DOHH2 (cell line): ENCODE data around the gene S100A11.

Source experiments
- H3F3A ChIP-seq: fragments of 200-600 bp; sonication (generic), shearing (Covaris generic); 2 replicates; pipeline ENCODE4 v1.6.0; 2016; ENCODE audit warnings: antibody characterized with exemption, mild to moderate bottlenecking; ENCODE audit not compliant: control insufficient read depth, insufficient read depth
- H3K27ac ChIP-seq: fragments of 200-600 bp; sonication (generic); 2 replicates; pipeline ENCODE4 v1.5.1; 2014; ENCODE audit warnings: low read depth, mild to moderate bottlenecking, low read length, moderate library complexity
- H3K27me3 ChIP-seq: fragments of 200-600 bp; sonication (generic); 2 replicates; pipeline ENCODE4 v1.6.1; 2014; ENCODE audit warnings: mild to moderate bottlenecking, low read length, mixed read lengths; ENCODE audit not compliant: control insufficient read depth
- H3K36me3 ChIP-seq: fragments of 200-600 bp; sonication (generic); 2 replicates; pipeline ENCODE4 v1.6.1; 2014; ENCODE audit warnings: mild to moderate bottlenecking, low read length, moderate library complexity, mixed read lengths; ENCODE audit not compliant: control insufficient read depth
- H3K4me1 ChIP-seq: fragments of 200-600 bp; sonication (generic); 2 replicates; pipeline ENCODE4 v1.6.1; 2014; ENCODE audit warnings: mild to moderate bottlenecking, low read length, mixed read lengths; ENCODE audit not compliant: control insufficient read depth
- H3K4me2 ChIP-seq: fragments of 200-600 bp; sonication (generic); 2 replicates; pipeline ENCODE4 v1.6.0; 2014; ENCODE audit warnings: mild to moderate bottlenecking, low read length, moderate library complexity
- H3K4me3 ChIP-seq: fragments of 200-600 bp; sonication (generic); 2 replicates; pipeline ENCODE4 v1.5.1; 2014; ENCODE audit warnings: mild to moderate bottlenecking, low read length, mixed read lengths
- H3K79me2 ChIP-seq: fragments of 200-600 bp; sonication (generic); 2 replicates; pipeline ENCODE4 v1.6.1; 2014; ENCODE audit warnings: mild to moderate bottlenecking, low read length, mixed read lengths; ENCODE audit not compliant: control insufficient read depth
- H3K9me2 ChIP-seq: fragments of 200-600 bp; sonication (generic); replicated peaks from 2 replicates; pipeline ENCODE4 v1.6.1; 2014; ENCODE audit warnings: mild to moderate bottlenecking, low read length, mixed read lengths; ENCODE audit not compliant: control insufficient read depth
- H3K9me3 ChIP-seq: fragments of 200-600 bp; sonication (generic); 2 replicates; pipeline ENCODE4 v1.6.1; 2014; ENCODE audit warnings: antibody characterized with exemption, low read length, mixed read lengths; ENCODE audit not compliant: control insufficient read depth, insufficient read depth
- H4K20me1 ChIP-seq: fragments of 200-600 bp; sonication (generic); 2 replicates; pipeline ENCODE4 v1.6.0; 2014; ENCODE audit warnings: low read depth, mild to moderate bottlenecking, antibody characterized with exemption, low read length, moderate library complexity; ENCODE audit not compliant: control insufficient read depth, insufficient read depth
- EZH2phosphoT487 ChIP-seq: fragments of 200-600 bp; sonication (generic); IDR thresholded peaks from 2 replicates; pipeline ENCODE4 v1.6.1; 2017; ENCODE audit warnings: borderline replicate concordance, mild to moderate bottlenecking, antibody characterized with exemption, low read length, moderate library complexity, mixed read lengths
- TF ChIP-seq, protein P1 (sequence below): fragments of 200-600 bp; sonication (generic); IDR thresholded peaks from one replicate; pipeline ENCODE4 v1.5.1; 2014; ENCODE audit warnings: antibody characterized with exemption, mild to moderate bottlenecking, low read depth, low read length; ENCODE audit not compliant: poor library complexity, severe bottlenecking

The S100A11 gene

GRCh38 chr1:152067150-152067549 is 30.3 kb upstream of the S100A11 start:
- peaks cover 31% of the 10 kb centered on the region for H3K27me3 ChIP-seq
- TF ChIP-seq EZH2phosphoT487 = no peak
- TF ChIP-seq, protein P1, sequence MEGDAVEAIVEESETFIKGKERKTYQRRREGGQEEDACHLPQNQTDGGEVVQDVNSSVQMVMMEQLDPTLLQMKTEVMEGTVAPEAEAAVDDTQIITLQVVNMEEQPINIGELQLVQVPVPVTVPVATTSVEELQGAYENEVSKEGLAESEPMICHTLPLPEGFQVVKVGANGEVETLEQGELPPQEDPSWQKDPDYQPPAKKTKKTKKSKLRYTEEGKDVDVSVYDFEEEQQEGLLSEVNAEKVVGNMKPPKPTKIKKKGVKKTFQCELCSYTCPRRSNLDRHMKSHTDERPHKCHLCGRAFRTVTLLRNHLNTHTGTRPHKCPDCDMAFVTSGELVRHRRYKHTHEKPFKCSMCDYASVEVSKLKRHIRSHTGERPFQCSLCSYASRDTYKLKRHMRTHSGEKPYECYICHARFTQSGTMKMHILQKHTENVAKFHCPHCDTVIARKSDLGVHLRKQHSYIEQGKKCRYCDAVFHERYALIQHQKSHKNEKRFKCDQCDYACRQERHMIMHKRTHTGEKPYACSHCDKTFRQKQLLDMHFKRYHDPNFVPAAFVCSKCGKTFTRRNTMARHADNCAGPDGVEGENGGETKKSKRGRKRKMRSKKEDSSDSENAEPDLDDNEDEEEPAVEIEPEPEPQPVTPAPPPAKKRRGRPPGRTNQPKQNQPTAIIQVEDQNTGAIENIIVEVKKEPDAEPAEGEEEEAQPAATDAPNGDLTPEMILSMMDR = no peak
- no peaks in the 10 kb centered on the region for H3F3A ChIP-seq

GRCh38 chr1:152061952-152062351 is 25.1 kb upstream of the S100A11 start:
- Histone ChIP-seq H4K20me1 (no peaks in the 10 kb centered on the region), H3K4me2 (no peak overlapping the region), H3F3A (no peaks in the 10 kb centered on the region), H3K27ac (no peak overlapping the region), H3K9me3 (no peaks in the 10 kb centered on the region), H3K4me3 (no peak overlapping the region), H3K4me1 (no peaks in the 10 kb centered on the region), H3K36me3 (no peaks in the 10 kb centered on the region), H3K27me3 (peaks cover 27% of the 10 kb centered on the region), H3K9me2 (no peaks in the 10 kb centered on the region), H3K79me2 (no peaks in the 10 kb centered on the region)
- TF ChIP-seq, protein P1 = no peak
- no peak for TF ChIP-seq EZH2phosphoT487

More at GRCh38 chr1:152067150-152067549, 30.3 kb upstream of the S100A11 start:
- H3K79me2 ChIP-seq = no peaks in the 10 kb centered on the region
- no peak overlapping the region for H3K4me3 ChIP-seq
- H3K4me2 ChIP-seq = no peak overlapping the region
- no peaks in the 10 kb centered on the region for H3K9me3 ChIP-seq
- no peaks in the 10 kb centered on the region for H4K20me1 ChIP-seq
- H3K9me2 ChIP-seq = no peaks in the 10 kb centered on the region
- no peaks in the 10 kb centered on the region; the same call in 1 of the 2 replicates for H3K4me1 ChIP-seq
- H3K27ac ChIP-seq = no peak overlapping the region
- no peaks in the 10 kb centered on the region for H3K36me3 ChIP-seq

GRCh38 chr1:152053375-152053774 is 16.6 kb upstream of the S100A11 start:
- no peaks in the 10 kb centered on the region for H4K20me1 ChIP-seq
- H3K9me2 ChIP-seq = no peaks in the 10 kb centered on the region
- H3K27ac ChIP-seq = no peak overlapping the region
- no peak overlapping the region for H3K4me3 ChIP-seq
- H3K27me3 ChIP-seq = peaks cover 36% of the 10 kb centered on the region
- H3F3A ChIP-seq = peaks cover 3% of the 10 kb centered on the region; the same call in 1 of the 2 replicates
- TF ChIP-seq, protein P1 = no peak
- no peak for TF ChIP-seq EZH2phosphoT487
- peaks cover 3% of the 10 kb centered on the region for H3K4me1 ChIP-seq
- H3K36me3 ChIP-seq = no peaks in the 10 kb centered on the region
- no peak overlapping the region for H3K4me2 ChIP-seq
- no peaks in the 10 kb centered on the region for H3K9me3 ChIP-seq
- H3K79me2 ChIP-seq = no peaks in the 10 kb centered on the region
